GM12865 (cell line): ENCODE data around the gene GAS6.

Source experiments
- DNase-seq: peaks from one replicate; pipeline ENCODE4 v3.0.0; 2010; ENCODE audit warnings: low read depth
- H3K4me3 ChIP-seq: 2 replicates; pipeline ENCODE4 v1.5.1; 2011; ENCODE audit warnings: mild to moderate bottlenecking, low read depth, low read length, control low read depth
- CTCF ChIP-seq: IDR thresholded peaks from 2 replicates; pipeline ENCODE4 v1.5.1; 2011; ENCODE audit warnings: low read length, control low read depth, low read depth, inconsistent platforms; ENCODE audit not compliant: insufficient read depth; ENCODE audit errors: missing control alignments

GAS6 gene

DNA sequence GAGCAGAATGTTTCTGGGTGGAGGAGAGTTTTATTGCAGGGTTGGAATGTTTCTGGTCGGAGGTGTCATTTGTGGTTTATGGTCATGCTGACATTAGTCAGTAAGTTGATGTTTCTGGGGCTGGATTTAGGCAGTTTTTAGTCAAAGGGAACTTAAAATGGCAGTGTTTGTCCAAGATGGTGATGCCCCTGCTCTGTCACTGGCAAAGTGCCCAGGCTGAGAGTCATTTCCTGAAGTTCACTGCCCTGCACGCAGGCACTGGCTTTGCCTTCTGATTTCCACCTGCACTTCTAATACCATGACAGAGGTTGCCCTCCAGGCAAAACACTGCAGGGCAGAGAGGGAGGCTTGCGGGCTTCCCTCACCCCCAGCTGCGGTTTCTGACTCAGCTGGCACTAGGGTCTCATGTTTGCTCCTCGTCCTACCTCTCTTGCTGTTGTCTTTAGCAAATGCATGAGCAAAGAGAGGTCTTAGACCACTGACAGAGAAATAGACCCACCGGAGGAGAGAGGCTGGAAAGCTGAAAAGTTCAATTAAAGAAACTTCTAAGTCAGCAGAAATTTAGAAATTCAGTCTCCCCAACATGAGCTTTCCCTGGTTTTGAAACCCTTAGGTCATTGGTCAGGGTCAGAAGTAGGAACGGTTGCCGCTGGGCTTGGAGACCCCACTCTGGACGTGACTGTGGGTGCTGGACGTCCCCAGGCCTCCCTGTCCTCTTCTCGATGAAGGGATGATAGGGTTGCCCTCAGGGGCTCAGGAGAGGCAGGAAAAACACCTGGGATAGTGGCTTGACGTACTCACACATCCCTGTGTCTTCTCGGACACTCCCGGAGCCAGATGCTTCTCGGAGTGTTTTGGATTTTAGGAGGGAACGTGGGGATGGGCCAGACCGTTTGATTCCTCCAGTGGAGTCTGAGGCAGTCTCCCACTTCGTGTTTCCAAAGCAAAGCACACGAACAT, 78.5 kb downstream of the GAS6 start:
- H3K4me3 ChIP-seq: no peak overlapping the region
- DNase-seq: peak; percentile 40
- no peak for TF ChIP-seq CTCF

- DNase-seq: no peak
- H3K4me3 ChIP-seq: no peak overlapping the region
- TF ChIP-seq CTCF: no peak
Measured at GRCh38 chr13:113784645-113785024, 79.2 kb downstream of the GAS6 start.

GRCh38 chr13:113783966-113784644, 79.8 kb downstream of the GAS6 start:
- TF ChIP-seq CTCF: no peak
- no peak overlapping the region for H3K4me3 ChIP-seq
- no peak for DNase-seq

GRCh38 chr13:113783200-113783881, 80.5 kb downstream of the GAS6 start:
- TF ChIP-seq CTCF: no peak
- H3K4me3 ChIP-seq: no peak overlapping the region
- no peak for DNase-seq

- no peak for DNase-seq
- no peak for TF ChIP-seq CTCF
- H3K4me3 ChIP-seq: no peak overlapping the region
Measured at GRCh38 chr13:113782472-113782871, 81.4 kb downstream of the GAS6 start.

- no peak overlapping the region for H3K4me3 ChIP-seq
- DNase-seq: no peak
- TF ChIP-seq CTCF: no peak
Measured at GRCh38 chr13:113781571-113781970, 82.3 kb downstream of the GAS6 start.
